K562 treated with DMSO at 1 percent for 24 hours (cell line): ENCODE data around the gene KMT5C. TPM values are rescaled to one million over a fixed set of nuclear protein-coding genes. Genes with fewer than 3 reads are reported as not detected.

Source experiments
- total RNA-seq: library from RNA; unstranded; fragments of 300-600 nt; gene quantifications from 2 replicates; pipeline ENCODE4 v1.2.3, GENCODE V29; 2022; ENCODE audit warnings: low read depth; ENCODE audit not compliant: insufficient read depth

The KMT5C gene
- 71.4 and 83.5 TPM in 2 replicates for total RNA-seq

DNA sequence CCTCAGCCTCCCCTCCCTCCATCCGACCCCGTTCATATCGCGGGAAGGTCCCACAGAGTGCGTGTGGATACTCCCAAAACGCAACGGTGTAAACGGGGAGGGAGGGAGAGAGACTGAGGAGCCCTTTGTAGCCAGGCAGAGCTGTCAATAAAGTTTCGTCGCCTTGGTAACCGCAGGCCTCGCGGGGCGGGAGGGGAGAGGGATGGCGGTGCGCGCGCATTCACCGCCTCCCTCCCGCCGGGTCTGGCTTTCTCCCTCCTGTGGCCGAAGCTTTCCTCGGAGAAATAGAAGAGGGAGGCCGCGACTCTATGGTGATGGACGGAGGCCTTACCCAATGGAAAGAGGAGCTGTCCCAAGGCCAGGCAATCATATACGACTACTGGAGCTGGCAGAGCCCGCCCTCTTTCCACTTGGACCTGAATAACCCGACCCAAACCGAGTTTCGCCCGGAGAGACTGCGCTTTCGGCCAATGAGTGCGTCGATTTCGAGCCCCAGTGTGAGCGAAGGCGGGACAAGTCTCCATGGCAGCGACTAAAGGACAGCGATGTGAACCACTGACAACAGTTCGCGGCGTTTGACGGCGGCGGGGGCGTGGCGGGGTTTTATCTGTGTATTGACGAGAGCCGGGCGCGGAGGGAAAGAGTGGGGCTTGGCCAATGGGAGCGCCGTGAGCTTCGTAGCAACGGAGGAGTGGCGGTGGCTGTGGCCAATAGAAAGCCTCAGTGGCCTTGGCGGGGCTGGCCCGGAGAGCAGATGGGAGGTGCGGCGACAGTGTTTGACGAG is at the start of gene KMT5C:
KMT5C (plus strand) TSS at position 772 of the 784 bp plus-strand sequence. CDS start 2,061 bp downstream, outside the sequence.

DNA sequence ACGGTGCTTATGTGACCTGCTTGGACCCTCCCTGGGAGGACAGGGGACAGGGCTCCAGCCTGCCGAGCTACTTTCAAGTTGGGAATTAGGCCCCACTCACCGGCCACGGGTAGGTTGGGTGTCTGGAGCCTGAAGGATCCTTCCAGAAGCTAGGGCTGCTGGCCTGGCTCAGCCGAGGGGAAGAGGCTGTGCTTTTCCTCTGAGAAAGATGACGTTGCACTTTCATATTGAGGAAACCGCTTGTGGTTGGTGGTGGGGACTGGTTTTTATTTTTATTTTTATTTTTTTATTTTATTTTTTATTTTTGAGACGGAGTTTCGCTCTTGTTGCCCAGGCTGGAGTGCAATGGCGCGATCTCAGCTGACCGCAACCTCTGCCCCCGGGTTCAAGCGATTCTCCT is 14.5 kb upstream of the KMT5C start, which contains the start of gene TMEM150B:
TMEM150B (minus strand) TSS at position 170 of the 400 bp plus-strand sequence. CDS start 4,305 bp downstream, outside the sequence.

DNA sequence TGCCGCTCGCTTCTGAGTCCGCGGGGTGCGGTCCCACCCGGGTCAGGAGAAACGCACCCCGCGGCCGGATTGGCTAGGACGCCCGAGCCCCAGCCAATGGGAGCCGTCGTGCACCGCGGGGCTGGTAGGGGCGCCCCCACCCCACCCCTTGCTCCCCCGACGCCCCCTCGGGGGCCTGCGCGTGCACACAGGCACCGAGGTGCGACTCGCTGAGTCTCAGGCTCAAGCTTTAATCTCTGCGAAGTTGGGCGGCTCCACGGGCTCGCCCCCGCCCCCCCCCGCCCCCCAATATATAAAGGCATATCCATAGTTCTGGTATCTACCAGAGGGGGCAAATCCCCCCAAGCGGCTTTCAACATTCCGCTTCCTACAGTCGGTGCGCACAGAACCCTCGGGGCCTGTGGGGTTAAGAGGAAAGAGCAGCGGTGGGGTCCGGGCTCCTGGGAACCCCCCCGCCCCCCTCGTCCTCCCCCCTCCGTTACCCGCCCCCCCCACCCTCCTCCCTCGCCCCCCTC is 15.1 kb downstream of the KMT5C start, which contains the start of gene COX6B2:
COX6B2 (minus strand) TSS at position 22 of the 515 bp plus-strand sequence. CDS start 198 bp downstream, outside the sequence.

DNA sequence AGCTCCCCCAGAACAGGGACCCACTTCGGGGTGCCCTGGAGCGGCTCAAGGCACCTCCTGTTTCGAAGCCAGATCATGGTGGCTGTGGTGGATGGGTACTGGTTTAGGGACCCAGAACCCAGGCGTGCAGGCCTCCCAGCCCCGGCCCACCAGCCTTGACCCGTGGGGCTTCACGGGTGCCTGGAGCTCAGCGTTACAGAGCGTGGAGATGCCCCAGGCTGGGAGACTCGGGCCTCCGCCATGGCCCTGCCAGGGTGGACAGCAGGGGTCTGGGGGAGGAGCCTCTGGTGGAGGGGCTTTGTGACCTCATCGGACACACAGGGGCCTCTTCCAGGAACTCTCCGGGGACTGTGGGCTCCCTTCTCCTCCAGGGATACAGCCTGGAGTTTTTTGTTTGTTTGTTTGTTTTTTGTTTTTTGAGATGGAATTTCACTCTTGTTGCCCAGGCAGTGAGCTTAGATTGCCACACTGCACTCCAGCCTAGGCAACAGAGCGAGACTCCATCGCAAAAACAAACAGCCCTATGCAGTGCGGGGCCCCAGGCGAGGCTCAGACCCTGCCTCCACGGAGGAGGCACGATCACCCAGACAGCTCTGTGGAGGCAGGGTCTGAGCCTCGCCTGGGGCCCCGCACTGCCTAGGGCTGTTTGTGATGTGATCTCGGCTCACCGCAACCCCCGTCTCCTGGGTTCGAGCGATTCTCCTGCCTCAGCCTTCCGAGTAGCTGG is 23.5 kb downstream of the KMT5C start, which contains the start of gene GARIN5B:
GARIN5B (minus strand) TSS at position 271 of the 727 bp plus-strand sequence; CDS start at position 77, 194 bp downstream.

DNA sequence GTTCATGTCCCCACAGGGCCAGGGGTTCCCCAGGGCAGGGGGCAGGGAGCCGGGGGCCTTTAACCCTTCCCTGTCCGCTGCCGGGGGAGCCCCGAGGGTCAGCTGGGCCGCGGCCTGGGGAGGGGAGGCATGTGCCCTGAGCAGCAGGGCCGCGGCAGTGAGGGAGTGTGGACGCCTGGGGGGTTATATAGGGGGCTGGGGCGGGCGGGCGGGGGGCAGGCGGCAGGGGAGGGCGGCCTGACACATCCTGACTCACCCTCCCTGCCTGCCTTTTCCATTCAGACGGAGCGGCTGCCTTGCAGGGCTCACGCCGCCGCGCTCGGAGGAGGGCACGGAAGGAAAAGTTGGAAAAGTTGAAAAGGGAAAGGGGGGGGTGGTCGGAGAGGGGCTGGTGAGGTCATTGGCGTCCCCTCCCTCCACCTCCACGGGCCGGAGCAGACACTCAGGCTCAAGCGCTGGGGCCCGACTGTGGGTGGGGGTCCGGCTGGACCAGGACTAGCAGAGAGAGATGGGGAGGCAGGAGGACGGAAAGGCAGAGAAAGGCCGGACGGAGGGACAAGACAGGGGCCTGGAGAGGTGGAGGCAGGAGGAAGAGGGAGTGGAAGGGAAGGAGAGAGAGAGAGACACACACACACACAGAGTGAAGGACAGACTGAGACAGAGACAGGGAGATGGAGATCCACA is 30.8 kb downstream of the KMT5C start, which contains the start of gene IL11:
IL11 (minus strand) TSS at position 159 of the 684 bp plus-strand sequence; CDS start at position 6, 153 bp downstream.

DNA sequence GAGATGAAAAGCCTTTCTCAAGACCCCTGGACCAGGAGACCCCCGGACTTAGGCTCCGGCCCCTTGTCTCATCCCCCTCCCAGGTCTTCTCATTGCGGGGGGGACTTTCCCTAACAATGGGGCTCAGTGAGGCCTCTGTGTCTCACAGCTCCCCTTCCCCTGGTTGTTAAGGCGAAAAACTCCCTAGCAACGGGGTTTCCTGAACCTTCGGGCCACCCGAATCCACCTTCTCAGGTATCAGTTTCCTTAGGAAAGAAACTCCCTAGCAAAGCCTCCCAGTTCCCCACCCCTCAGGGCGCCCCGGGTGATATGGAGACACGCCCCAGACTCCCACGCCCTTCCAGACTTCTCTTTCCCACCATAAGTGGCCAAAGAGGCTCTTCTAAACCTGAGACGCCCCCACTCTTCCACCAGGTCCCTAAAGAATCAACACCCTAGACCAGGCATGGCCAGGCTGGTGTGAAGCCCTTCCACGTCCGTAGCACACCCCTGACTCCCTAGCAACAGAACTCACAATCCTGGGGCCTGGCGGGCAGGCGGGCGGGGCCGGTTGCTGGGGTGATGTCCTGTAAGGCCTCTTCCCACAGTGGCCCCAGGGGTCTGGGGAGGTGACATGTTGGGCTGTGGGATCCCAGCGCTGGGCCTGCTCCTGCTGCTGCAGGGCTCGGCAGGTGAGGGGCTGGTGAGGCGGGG is 36.7 kb downstream of the KMT5C start, which contains the start of gene TMEM190:
TMEM190 (plus strand) TSS at position 586 of the 693 bp plus-strand sequence; CDS start at position 614, 28 bp downstream.

DNA sequence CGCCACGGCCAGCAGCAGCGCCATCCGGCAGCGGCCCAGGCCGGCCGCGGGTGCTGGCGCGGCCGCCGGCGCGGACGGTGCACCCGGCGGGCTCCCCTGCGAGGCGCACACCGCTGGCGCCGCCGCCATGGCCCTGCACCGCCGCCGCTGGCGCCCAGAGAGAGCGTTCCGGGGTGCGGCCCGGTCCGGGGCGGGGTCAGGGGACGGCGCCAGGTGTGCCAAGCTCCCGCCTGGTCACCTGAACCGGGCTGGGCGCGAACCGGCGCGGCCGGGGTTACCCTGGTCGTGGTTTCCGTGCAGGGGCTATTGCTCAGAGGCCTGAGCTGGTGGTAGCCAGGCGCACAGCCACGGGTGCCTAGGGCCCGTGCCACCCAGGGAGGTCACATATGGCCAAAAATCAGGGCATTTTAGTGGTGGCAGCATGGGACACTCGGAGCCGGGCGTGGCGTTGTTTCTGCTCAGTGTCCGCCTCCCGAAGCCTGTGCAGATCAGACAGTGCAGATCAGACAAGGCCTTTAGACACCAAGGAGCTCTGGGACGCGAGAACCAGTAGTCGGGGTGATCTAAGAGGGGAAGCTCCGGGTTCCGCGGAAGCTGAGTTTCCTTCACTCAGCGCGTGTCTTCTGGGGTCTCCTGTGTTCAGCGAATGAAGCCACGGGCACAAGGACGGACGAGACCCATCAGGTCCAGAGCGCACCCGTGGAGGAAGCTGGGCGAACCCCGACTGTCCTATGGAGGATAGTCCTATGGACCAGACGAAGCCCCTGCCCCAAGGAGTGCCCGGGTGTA is 44.6 kb downstream of the KMT5C start, which contains the start of gene TMEM238:
TMEM238 (minus strand) TSS at position 162 of the 789 bp plus-strand sequence; CDS start at position 129, 33 bp downstream.

DNA sequence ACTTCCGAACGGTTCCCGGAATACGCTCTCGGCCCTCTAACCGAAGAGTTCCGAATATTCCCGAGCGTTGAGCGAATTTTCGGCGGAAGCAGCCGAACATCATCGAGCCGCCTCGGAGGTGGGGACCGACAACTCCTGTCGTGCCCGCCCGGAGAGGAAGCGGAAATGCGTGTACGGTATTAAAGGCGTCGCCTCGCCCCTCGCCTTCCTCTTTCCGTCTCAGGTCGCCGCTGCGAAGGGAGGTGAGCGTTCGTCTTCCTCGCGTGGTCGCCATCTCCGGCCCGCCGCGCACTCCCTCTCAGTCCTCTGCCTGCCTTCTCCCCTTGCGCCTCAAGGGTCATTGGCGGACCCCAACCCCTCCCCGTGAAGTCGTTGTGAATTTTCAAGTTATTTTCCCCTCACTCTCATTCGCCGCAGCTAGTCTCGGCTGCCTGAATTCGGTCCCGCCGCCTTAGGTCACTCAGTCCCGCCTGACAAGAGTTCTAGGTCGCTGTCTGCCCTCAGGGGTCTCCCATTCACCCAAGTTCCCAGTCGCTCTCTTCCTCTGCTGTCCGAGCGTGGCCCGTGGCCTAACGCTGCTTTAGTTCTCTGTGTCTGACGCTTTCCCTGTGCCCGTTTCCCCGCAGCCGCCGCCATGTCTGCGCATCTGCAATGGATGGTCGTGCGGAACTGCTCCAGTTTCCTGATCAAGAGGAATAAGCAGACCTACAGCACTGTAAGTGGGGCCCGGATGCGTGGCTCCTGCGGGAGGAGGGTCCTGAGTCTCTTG is 46.2 kb downstream of the KMT5C start, which contains the start of gene RPL28:
RPL28 (plus strand) TSS at position 209 of the 769 bp plus-strand sequence; CDS start at position 635, 426 bp downstream.

Other genes starting within 250 kb of the KMT5C start
- gene PPP1R12C, start 222.2 kb upstream of the KMT5C start, total RNA-seq = 102 TPM in 2 replicates
- 320 and 369 TPM in 2 replicates for gene TNNT1, start 190.7 kb upstream of the KMT5C start, total RNA-seq
- 62.6 and 70.5 TPM in 2 replicates for gene TNNI3, start 182.1 kb upstream of the KMT5C start, total RNA-seq
- 19.6 and 22.9 TPM in 2 replicates for gene DNAAF3, start 173.3 kb upstream of the KMT5C start, total RNA-seq
- gene SYT5, start 159.6 kb upstream of the KMT5C start, total RNA-seq = 7.9 and 9.6 TPM in 2 replicates
- gene PTPRH, start 130.4 kb upstream of the KMT5C start, total RNA-seq = 28.3 and 33.7 TPM in 2 replicates
- gene TMEM86B, start 111.1 kb upstream of the KMT5C start, total RNA-seq = 14.2 and 19.4 TPM in 2 replicates
- 109 and 112 TPM in 2 replicates for gene PPP6R1, start 80.9 kb upstream of the KMT5C start, total RNA-seq
- 89.9 and 92.8 TPM in 2 replicates for gene HSPBP1, start 59.8 kb upstream of the KMT5C start, total RNA-seq
- gene BRSK1, start 55.9 kb upstream of the KMT5C start, total RNA-seq = 7.4 and 8.4 TPM in 2 replicates
- gene TMEM150B, start 14.5 kb upstream of the KMT5C start, total RNA-seq = 3.5 and 3.8 TPM in 2 replicates
- gene COX6B2, start 14.8 kb downstream of the KMT5C start, total RNA-seq = not detected in 2 replicates
- not detected in 2 replicates for gene GARIN5B, start 23.4 kb downstream of the KMT5C start, total RNA-seq
- gene IL11, start 30.6 kb downstream of the KMT5C start, total RNA-seq = not detected in 2 replicates
- gene TMEM190, start 37.0 kb downstream of the KMT5C start, total RNA-seq = not detected in 2 replicates
- 6.7 and 9.3 TPM in 2 replicates for gene TMEM238, start 44.4 kb downstream of the KMT5C start, total RNA-seq
- gene RPL28, start 46.1 kb downstream of the KMT5C start, total RNA-seq = 3,982 and 4,146 TPM in 2 replicates
- gene UBE2S, start 67.9 kb downstream of the KMT5C start, total RNA-seq = 574 and 580 TPM in 2 replicates
- 0.13 and 0.37 TPM in 2 replicates for gene SHISA7, start 103.4 kb downstream of the KMT5C start, total RNA-seq
- gene ISOC2, start 121.8 kb downstream of the KMT5C start, total RNA-seq = 89.2 and 101 TPM in 2 replicates
- gene C19orf85, start 124.9 kb downstream of the KMT5C start, total RNA-seq = not detected in 2 replicates
- 24.8 and 40.1 TPM in 2 replicates for gene ZNF628, start 136.7 kb downstream of the KMT5C start, total RNA-seq
- gene NAT14, start 145.3 kb downstream of the KMT5C start, total RNA-seq = 42.4 and 59.4 TPM in 2 replicates
- gene SSC5D, start 148.6 kb downstream of the KMT5C start, total RNA-seq = 0.81 and 2.3 TPM in 2 replicates
- gene SBK2, start 197.3 kb downstream of the KMT5C start, total RNA-seq = not detected in 2 replicates
- gene SBK3, start 205.7 kb downstream of the KMT5C start, total RNA-seq = 0.54 and 0.58 TPM in 2 replicates
- gene ZNF579, start 241.0 kb downstream of the KMT5C start, total RNA-seq = 21.0 and 21.2 TPM in 2 replicates